ENCODE data around the gene CCR7. TPM values are rescaled to one million over a fixed set of nuclear protein-coding genes. Genes with fewer than 3 reads are reported as not detected.
A peak's percentile ranks its signal among the peaks of the same experiment; 100 is the strongest.

CCR7 gene
- total and polyA plus RNA-seq, 2 of the 13 experiments (the other 11 are each of a cell fraction or from before 2014, with no cell fraction given) = 0.04 to 0.53 TPM

DNA sequence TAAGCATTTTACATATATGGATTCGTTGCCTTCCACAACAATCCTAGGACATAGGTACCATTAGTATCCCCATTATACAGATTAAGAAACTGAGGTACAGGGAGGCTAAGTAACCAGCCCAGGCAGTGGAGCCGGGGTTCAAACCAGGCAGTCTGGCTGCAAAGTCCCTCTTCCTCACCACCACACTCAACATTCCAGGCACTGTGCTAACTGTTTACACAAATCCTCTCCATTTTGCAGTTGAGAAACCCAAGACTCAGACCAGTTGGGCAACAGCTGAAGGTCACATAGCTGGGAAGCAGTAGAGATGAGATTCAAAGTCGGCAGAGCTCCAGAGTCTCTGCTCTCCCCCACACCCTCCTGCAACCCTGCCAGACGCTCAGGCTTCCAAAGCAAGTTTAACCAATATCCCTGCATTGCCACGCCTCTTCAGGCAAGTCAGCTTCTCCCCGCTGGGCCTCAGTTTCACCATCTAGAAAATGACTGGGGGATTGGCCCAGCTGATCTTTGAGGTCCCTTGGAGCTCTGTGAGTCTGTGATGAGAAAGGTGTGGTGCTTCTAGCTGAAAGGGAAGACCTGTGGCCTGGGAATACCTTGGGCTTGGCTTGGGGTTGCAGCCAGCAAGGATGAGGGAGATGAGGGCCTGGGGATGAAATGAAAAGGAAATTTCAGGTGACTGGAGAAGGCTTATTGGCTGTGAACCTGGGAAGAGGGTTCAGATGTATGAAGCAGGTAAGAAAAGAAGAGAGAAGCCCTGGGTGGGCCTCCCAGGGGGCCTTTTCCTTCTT lies 14.0 kb downstream of the CCR7 start (continued):
- TF ChIP-seq, protein P1, sequence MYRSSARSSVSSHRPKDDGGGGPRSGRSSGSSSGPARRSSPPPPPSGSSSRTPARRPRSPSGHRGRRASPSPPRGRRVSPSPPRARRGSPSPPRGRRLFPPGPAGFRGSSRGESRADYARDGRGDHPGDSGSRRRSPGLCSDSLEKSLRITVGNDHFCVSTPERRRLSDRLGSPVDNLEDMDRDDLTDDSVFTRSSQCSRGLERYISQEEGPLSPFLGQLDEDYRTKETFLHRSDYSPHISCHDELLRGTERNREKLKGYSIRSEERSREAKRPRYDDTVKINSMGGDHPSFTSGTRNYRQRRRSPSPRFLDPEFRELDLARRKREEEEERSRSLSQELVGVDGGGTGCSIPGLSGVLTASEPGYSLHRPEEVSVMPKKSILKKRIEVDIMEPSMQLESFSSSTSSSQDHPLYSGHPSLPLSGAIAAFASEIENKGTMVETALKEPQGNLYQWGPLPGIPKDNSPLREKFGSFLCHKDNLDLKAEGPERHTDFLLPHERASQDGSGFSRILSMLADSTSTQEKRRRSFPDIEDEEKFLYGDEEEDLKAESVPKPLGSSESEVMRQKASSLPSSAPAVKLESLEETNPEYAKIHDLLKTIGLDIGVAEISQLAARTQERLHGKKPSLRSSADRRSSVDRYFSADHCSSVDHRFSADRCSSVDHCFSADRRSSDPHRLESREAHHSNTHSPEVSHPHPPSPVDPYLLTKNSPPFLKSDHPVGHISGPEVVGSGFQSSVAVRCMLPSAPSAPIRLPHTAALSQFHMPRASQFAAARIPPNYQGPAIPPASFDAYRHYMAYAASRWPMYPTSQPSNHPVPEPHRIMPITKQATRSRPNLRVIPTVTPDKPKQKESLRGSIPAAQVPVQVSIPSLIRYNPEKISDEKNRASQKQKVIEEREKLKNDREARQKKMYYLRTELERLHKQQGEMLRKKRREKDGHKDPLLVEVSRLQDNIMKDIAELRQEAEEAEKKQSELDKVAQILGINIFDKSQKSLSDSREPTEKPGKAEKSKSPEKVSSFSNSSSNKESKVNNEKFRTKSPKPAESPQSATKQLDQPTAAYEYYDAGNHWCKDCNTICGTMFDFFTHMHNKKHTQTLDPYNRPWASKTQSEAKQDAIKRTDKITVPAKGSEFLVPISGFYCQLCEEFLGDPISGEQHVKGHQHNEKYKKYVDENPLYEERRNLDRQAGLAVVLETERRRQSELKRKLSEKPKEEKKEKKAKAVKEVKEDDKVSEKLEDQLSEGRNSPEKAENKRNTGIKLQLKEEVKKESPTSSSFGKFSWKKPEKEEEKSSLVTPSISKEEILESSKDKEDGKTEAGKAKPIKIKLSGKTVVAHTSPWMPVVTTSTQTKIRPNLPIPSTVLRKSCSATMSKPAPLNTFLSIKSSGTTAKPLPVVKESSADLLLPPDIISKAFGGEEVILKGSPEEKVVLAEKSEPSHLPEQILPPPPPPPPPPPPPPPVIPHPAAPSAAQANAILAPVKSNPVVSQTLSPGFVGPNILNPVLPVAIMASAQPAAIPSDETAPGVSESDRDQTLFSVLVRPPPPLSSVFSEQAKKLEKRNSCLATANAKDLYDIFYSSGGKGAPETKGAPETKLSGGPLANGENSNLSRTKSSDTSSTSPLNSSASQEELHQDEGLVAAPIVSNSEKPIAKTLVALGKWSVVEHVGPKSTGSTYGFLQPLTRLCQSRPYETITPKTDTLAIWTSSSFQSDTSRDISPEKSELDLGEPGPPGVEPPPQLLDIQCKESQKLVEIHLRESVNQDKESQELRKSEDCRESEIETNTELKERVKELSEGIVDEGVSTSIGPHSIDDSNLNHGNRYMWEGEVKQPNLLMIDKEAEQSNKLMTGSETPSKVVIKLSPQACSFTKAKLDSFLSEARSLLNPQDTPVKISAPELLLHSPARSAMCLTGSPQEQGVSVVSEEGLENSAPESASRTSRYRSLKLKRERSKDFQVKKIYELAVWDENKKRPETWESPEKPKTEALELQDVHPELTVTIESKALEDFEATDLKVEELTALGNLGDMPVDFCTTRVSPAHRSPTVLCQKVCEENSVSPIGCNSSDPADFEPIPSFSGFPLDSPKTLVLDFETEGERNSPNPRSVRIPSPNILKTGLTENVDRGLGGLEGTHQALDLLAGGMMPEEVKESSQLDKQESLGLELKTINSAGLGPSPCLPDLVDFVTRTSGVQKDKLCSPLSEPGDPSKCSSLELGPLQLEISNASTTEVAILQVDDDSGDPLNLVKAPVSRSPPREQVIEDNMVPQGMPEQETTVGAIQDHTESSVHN (CRISPR knock-in tag; IDR thresholded peaks at IDR 0.05) = peak; percentile 70; the same call in 1 of the 2 replicates
- TF ChIP-seq ARNTL (CRISPR knock-in tag; IDR thresholded peaks at IDR 0.05) (no peak; the same call in 1 of the 2 replicates), ZMYM2 (CRISPR knock-in tag; IDR thresholded peaks at IDR 0.05) (peak; percentile 100), WIZ (CRISPR knock-in tag; IDR thresholded peaks at IDR 0.05) (0 out of 2 replicates have a peak, but pooled peaks have one; percentile 91), ZNF720 (CRISPR knock-in tag; IDR thresholded peaks at IDR 0.05) (no peak), JUND (CRISPR knock-in tag; IDR thresholded peaks at IDR 0.05) (peak; percentile 85), SP140L (CRISPR knock-in tag; IDR thresholded peaks at IDR 0.05; ENCODE audit: borderline replicate concordance) (peak; percentile 52; the same call in 1 of the 2 replicates), FIP1L1 (IDR thresholded peaks at IDR 0.05; ENCODE audit: borderline replicate concordance, insufficient read depth, low read depth, low read length) (no peak), RBM39 (IDR thresholded peaks at IDR 0.05; ENCODE audit: low read depth, low read length, poor library complexity, severe bottlenecking) (no peak)
- TF ChIP-seq, protein P2, sequence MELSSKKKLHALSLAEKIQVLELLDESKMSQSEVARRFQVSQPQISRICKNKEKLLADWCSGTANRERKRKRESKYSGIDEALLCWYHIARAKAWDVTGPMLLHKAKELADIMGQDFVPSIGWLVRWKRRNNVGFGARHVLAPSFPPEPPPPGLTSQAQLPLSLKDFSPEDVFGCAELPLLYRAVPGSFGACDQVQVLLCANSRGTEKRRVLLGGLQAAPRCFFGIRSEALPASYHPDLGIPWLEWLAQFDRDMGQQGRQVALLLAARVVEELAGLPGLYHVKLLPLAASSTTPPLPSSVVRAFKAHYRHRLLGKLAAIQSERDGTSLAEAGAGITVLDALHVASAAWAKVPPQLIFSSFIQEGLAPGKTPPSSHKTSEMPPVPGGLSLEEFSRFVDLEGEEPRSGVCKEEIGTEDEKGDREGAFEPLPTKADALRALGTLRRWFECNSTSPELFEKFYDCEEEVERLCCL (CRISPR knock-in tag; IDR thresholded peaks at IDR 0.05; ENCODE audit: borderline replicate concordance) = no peak
- TF ChIP-seq, protein P3, sequence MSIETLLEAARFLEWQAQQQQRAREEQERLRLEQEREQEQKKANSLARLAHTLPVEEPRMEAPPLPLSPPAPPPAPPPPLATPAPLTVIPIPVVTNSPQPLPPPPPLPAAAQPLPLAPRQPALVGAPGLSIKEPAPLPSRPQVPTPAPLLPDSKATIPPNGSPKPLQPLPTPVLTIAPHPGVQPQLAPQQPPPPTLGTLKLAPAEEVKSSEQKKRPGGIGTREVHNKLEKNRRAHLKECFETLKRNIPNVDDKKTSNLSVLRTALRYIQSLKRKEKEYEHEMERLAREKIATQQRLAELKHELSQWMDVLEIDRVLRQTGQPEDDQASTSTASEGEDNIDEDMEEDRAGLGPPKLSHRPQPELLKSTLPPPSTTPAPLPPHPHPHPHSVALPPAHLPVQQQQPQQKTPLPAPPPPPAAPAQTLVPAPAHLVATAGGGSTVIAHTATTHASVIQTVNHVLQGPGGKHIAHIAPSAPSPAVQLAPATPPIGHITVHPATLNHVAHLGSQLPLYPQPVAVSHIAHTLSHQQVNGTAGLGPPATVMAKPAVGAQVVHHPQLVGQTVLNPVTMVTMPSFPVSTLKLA (IDR thresholded peaks at IDR 0.05) = no peak
- TF ChIP-seq, protein P4, sequence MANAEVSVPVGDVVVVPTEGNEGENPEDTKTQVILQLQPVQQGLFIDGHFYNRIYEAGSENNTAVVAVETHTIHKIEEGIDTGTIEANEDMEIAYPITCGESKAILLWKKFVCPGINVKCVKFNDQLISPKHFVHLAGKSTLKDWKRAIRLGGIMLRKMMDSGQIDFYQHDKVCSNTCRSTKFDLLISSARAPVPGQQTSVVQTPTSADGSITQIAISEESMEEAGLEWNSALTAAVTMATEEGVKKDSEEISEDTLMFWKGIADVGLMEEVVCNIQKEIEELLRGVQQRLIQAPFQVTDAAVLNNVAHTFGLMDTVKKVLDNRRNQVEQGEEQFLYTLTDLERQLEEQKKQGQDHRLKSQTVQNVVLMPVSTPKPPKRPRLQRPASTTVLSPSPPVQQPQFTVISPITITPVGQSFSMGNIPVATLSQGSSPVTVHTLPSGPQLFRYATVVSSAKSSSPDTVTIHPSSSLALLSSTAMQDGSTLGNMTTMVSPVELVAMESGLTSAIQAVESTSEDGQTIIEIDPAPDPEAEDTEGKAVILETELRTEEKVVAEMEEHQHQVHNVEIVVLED (CRISPR knock-in tag; IDR thresholded peaks at IDR 0.05; ENCODE audit: borderline replicate concordance) = peak; percentile 37
